Testis (tissue), 2 donors: Measurements from ENCODE around the gene FMNL2.

Experiments used
- CTCF ChIP-seq, 3 experiments: fragments of 450-650 bp in 2 of 3; fragments of 200-600 bp in 1 of 3; sonication (generic) in 1 of 3; IDR thresholded peaks; one replicate each; pipeline ENCODE4 v1.5.1; 2016 to 2019; ENCODE audit warnings: antibody characterized with exemption in 3 of 3, mild to moderate bottlenecking in 2 of 3, moderate library complexity in 1 of 3
- POLR2A ChIP-seq: fragments of 450-650 bp; IDR thresholded peaks from one replicate; pipeline ENCODE4 v1.6.1; 2017; ENCODE audit warnings: antibody characterized with exemption, mild to moderate bottlenecking, moderate library complexity

GRCh38 chr2:152584301-152584700 is 249.3 kb downstream of the FMNL2 start:
- no peak for TF ChIP-seq CTCF (IDR thresholded peaks at IDR 0.05)
- TF ChIP-seq POLR2A, result no peak
